ENCODE data around the gene LRRK1.

GRCh38 chr15:101070502-101071273 is 151.5 kb downstream of the LRRK1 start:
- TF ChIP-seq CTCF (IDR thresholded peaks at IDR 0.05) (no peak), POLR2A (IDR thresholded peaks at IDR 0.05) (no peak)
